GM21367 (cell line): ENCODE results near the gene GALK2.
A peak's percentile ranks its signal among the peaks of the same experiment; 100 is the strongest.

Experiments
- ATAC-seq: cut with Tn5 transposase; IDR thresholded peaks from one replicate; pipeline ENCODE4 v1.9.1; 2021; ENCODE audit not compliant: unreplicated experiment

Gene GALK2

GRCh38 chr15:49169880-49170597, at the start of gene GALK2:
TSS of gene GALK2 (plus strand) at chr15:49170247. CDS start at chr15:49170323, 76 bp downstream.
- peak; percentile 96 for ATAC-seq

- ATAC-seq, result no peak
Measured at GRCh38 chr15:49120832-49121231, 49.2 kb upstream of the GALK2 start.

GRCh38 chr15:49121901-49122300, 48.1 kb upstream of the GALK2 start:
- no peak for ATAC-seq

- no peak for ATAC-seq
Measured at GRCh38 chr15:49122541-49123062, 47.4 kb upstream of the GALK2 start.

- no peak for ATAC-seq
Measured at GRCh38 chr15:49124371-49124770, 45.7 kb upstream of the GALK2 start.

DNA sequence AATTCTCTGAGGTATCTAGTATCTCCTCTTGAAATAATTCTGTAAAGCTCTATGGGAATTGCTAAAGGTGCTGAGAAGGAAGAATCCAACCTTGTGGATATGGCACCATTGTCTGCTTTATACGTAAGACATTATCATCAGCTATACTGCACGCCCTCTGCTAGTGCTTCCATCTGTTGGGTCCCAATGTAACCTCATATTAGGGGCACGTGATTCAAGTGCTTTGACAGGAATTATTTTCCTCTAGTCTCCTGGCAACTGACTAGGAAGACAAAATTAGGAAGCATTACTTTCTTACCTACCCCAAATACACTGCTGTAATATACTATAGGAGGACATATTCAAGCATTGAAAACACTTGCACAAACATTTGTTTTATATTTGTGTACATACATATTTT, 38.6 kb upstream of the GALK2 start:
- ATAC-seq, result no peak

DNA sequence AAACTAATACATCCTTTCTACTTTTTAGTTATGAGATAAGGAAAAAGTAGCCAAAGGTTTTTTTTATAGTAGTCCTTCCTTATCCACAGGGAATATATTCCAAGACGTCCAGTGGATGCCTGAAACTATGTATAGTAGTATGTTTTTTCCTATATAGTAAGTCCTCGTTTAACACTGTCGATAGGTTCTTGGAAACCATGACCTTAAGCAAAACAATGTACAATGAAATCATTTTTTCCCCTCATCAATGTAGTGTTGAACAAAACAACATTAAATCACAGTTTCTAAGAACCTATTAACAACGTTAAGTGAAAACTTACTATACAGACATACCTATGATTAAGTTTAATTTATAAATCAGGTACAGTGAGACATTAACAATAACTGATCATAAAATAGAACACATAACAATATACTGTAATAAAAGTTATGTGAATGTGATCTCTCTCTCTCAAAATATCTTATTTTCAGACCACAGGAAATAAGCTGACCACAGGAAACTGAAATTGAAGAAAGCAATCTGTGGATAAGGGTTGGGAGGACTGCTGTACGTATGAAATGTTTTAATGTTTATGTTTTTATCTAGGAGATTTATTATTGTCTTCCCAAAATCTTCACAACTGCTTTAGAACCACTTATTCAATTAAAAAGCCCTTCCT, 35.2 kb upstream of the GALK2 start:
- no peak for ATAC-seq

GRCh38 chr15:49135342-49135857, 34.6 kb upstream of the GALK2 start:
- ATAC-seq, result no peak

DNA sequence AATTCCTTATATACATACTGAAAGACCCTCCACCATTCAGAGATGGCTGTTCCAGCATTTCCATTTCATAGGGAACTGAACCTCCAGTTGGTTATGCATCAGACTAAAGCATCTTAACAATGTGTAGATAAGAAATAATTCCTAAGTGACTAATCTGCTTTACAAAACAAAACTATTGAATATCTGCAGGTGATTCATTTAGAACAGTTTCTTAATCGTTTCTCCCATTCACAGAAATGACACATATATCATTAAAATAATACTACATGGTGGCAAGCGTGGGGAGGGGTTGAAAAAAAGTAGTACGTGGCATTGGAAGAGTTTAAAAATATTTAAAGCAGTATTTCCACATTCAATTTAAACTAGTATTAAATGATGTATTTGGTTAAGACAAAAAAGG, 34.1 kb upstream of the GALK2 start:
- ATAC-seq, result no peak

- no peak for ATAC-seq
Measured at GRCh38 chr15:49137861-49138260, 32.2 kb upstream of the GALK2 start.

DNA sequence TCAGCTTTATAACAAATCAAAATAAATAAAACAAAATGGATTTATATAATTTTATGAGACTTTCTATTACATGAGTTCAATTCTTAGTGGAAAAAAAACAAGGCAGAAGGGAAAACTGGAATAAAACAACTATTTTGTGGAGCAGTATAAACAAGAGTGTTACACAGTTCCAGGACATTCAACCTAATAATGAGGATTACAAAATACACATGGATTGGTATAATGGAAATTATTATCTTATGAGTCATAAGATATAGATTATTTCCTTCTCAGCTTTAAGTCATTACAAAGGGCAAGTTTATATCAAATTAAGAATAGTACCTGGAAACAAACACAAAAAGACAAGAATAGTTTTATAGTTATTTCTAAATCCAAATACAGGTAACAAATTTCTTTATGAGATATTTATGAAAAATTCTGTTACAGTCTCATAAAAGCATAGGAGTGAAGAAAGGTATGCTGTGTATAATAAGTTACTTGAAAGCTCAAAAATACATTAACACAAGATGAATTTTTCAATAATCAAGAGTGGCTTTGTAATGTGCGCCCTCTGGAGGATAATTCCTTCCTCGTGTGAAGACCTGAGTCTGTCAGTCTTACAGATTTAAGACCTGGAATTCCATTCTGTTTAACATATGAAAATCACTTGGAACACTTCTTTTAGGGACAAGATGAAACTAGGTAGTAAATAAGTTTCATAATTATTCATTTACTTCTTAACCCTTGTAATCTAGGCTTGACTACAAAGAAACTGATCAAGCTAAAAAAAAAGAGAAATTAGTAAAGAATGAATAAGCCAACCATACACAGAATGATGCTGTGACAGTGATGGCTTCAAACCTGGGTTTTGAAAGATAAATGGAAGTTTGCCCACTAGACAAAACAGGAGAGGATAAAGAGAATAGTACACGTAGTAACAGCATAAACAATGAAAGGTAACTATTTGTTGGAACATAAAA, 24.1 kb upstream of the GALK2 start:
- ATAC-seq, result no peak

GRCh38 chr15:49148298-49148697, 21.7 kb upstream of the GALK2 start:
- ATAC-seq, result no peak

- no peak for ATAC-seq
Measured at GRCh38 chr15:49148727-49149126, 21.3 kb upstream of the GALK2 start.

- ATAC-seq, result no peak
Measured at GRCh38 chr15:49151831-49152230, 18.2 kb upstream of the GALK2 start.

GRCh38 chr15:49152552-49153312, 17.3 kb upstream of the GALK2 start:
- no peak for ATAC-seq

GRCh38 chr15:49154359-49154758, 15.7 kb upstream of the GALK2 start:
- no peak for ATAC-seq

- ATAC-seq, result no peak
Measured at GRCh38 chr15:49154799-49155109, 15.3 kb upstream of the GALK2 start.

DNA sequence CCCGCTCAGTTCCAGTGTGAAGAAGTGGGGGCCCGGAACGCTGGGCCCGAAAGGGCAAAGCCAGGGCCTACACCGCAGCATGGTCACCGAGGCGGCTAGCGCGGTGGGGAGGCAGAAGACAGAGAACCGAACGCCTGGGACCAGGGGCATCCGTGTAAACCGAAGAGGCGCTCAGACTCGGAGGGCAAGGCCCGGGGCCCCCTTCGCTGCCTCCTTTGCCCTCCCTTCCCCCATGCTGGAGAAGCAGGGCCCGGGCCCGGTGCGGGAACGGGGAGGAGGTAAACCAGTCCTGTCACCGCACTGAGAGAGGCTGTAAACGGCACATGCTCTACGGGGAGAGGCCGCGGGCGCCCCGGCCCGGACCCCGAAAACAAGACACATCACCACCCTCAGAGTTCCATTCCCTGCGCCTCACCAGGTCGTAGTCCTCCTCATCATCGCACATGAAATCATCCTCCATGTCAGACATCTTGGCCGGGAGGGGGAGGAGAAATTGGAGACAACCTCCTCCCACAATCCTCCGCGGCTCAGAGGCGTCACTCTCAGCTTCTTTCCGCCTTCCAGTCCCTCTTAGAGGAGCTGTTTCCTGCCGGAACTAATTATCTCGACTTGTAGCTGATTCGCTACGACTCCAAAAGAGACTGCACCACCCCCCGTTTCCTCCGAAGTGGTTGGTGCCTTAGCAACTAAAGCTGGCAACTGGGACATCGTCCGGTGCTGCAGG, 14.8 kb upstream of the GALK2 start, which contains the start of gene COPS2:
Gene COPS2 (minus strand): TSS at position 490 of the 724 bp plus-strand sequence. CDS start 21 bp downstream, at position 469.
- ATAC-seq, result peak; percentile 93

DNA sequence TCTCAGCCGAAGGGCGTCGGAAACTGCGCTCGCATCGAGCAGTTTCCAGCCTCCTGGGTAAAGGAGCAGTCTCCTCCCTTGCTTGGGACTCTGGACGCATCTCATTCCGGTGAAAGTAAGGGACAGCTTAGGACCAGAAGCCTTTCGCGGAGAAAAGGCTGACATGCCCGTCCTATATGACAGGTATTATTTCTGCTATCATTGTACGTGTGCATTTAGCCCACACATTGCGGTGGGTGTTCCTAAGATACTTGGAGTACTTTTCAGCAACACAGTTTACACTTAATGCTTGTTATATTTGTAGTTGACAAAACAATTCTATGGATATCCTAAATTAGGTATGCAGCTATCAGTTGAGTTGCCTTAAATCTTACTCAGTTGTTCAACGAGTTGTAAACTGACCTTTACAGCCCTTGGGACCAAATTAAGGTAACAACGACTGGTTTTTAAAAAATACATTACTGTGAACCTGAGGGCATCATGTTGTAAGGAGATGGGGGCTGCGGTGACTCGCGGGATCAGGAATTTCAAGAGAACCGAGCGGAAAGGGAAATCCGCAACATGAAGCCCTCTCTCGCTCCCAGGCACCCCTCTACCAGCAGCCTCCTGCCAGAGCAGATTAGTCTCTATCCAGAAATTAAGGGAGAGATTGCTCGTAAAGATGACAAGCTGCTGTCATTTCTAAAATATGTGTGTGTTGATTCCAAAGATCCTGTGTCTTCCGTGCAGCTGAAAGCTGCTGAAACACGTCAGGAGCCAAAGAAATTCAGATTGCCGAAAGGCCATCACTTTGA, 14.0 kb upstream of the GALK2 start:
- no peak for ATAC-seq
